HG03196 (cell line): ENCODE measurements around the gene TGM3.

Experiments
- ATAC-seq: cut with Tn5 transposase; IDR thresholded peaks from one replicate; pipeline ENCODE4 v1.9.1; 2021; ENCODE audit not compliant: unreplicated experiment

Gene TGM3

GRCh38 chr20:2335096-2335870 lies 39.5 kb downstream of the TGM3 start:
- no peak for ATAC-seq

- no peak for ATAC-seq
These were observed 40.7 kb downstream of the TGM3 start for GRCh38 chr20:2336471-2336870.

GRCh38 chr20:2337142-2337541 lies 41.3 kb downstream of the TGM3 start:
- ATAC-seq = no peak

- no peak for ATAC-seq
These were observed 42.7 kb downstream of the TGM3 start for GRCh38 chr20:2338411-2339066.

- no peak for ATAC-seq
These were observed 44.3 kb downstream of the TGM3 start for GRCh38 chr20:2340136-2340535.

GRCh38 chr20:2340823-2341222 lies 45.0 kb downstream of the TGM3 start:
- no peak for ATAC-seq

- ATAC-seq = no peak
These were observed 45.5 kb downstream of the TGM3 start for GRCh38 chr20:2341336-2341735.

GRCh38 chr20:2342243-2342642 lies 46.4 kb downstream of the TGM3 start:
- ATAC-seq = no peak

GRCh38 chr20:2346188-2346587 lies 50.4 kb downstream of the TGM3 start:
- no peak for ATAC-seq

- no peak for ATAC-seq
These were observed 52.5 kb downstream of the TGM3 start for GRCh38 chr20:2348336-2348735.

- ATAC-seq = no peak
These were observed 54.0 kb downstream of the TGM3 start for GRCh38 chr20:2349801-2350200.

- no peak for ATAC-seq
These were observed 54.8 kb downstream of the TGM3 start for GRCh38 chr20:2350606-2351005.

GRCh38 chr20:2353231-2353630 lies 57.4 kb downstream of the TGM3 start:
- no peak for ATAC-seq

- no peak for ATAC-seq
These were observed 61.3 kb downstream of the TGM3 start for GRCh38 chr20:2357114-2357513.

- ATAC-seq = no peak
These were observed 62.2 kb downstream of the TGM3 start for GRCh38 chr20:2358006-2358405.

- no peak for ATAC-seq
These were observed 65.3 kb downstream of the TGM3 start for GRCh38 chr20:2361035-2361593.

GRCh38 chr20:2363187-2363586 lies 67.4 kb downstream of the TGM3 start:
- ATAC-seq = no peak

GRCh38 chr20:2363587-2363986 lies 67.8 kb downstream of the TGM3 start:
- no peak for ATAC-seq

- ATAC-seq = no peak
These were observed 68.2 kb downstream of the TGM3 start for GRCh38 chr20:2364044-2364443.

GRCh38 chr20:2365091-2365490 lies 69.3 kb downstream of the TGM3 start:
- no peak for ATAC-seq

- ATAC-seq = no peak
These were observed 69.9 kb downstream of the TGM3 start for GRCh38 chr20:2365666-2366065.

- no peak for ATAC-seq
These were observed 72.8 kb downstream of the TGM3 start for GRCh38 chr20:2368621-2369020.
